ENCODE measurements around the gene GRB7. TPM values are rescaled to one million over a fixed set of nuclear protein-coding genes. Genes with fewer than 3 reads are reported as not detected.

The GRB7 gene
- total RNA-seq, 4 donors from 2014 or later: 0.51 to 14.3 (median 5.6) TPM

- no peak for DNase-seq
- intact Hi-C loops (cut with DNase I; ENCODE audit: low total_unique reads): no loop called here
- H3K4me3 ChIP-seq: no peak overlapping the region
- no peak overlapping the region for H3K27ac ChIP-seq
- no peaks in the 10 kb centered on the region for H3K36me3 ChIP-seq
- TF ChIP-seq CTCF (IDR thresholded peaks at IDR 0.05) (no peak), POLR2A (IDR thresholded peaks at IDR 0.05) (no peak)
- no peaks in the 10 kb centered on the region for H3K27me3 ChIP-seq
- no peaks in the 10 kb centered on the region for H3K9me3 ChIP-seq
- no peaks in the 10 kb centered on the region for H3K4me1 ChIP-seq
Measured at GRCh38 chr17:39775031-39775430, 37.3 kb downstream of the GRB7 start.

GRCh38 chr17:39776252-39776651 lies 38.5 kb downstream of the GRB7 start:
- TF ChIP-seq POLR2A (IDR thresholded peaks at IDR 0.05) (no peak), CTCF (IDR thresholded peaks at IDR 0.05) (no peak)
- H3K9me3 ChIP-seq: no peaks in the 10 kb centered on the region
- no peaks in the 10 kb centered on the region for H3K27me3 ChIP-seq
- H3K4me1 ChIP-seq: no peaks in the 10 kb centered on the region
- DNase-seq: no peak
- intact Hi-C loops (cut with DNase I; ENCODE audit: low total_unique reads): no loop called here
- H3K4me3 ChIP-seq: no peak overlapping the region
- H3K36me3 ChIP-seq: no peaks in the 10 kb centered on the region
- no peak overlapping the region for H3K27ac ChIP-seq

GRCh38 chr17:39777534-39778365 lies 40.0 kb downstream of the GRB7 start:
- DNase-seq: no peak
- no peaks in the 10 kb centered on the region for H3K27me3 ChIP-seq
- H3K27ac ChIP-seq: no peak overlapping the region
- no peaks in the 10 kb centered on the region for H3K36me3 ChIP-seq
- H3K4me3 ChIP-seq: no peak overlapping the region
- H3K4me1 ChIP-seq: no peaks in the 10 kb centered on the region
- TF ChIP-seq CTCF (IDR thresholded peaks at IDR 0.05) (no peak), POLR2A (IDR thresholded peaks at IDR 0.05) (no peak)
- intact Hi-C loops (cut with DNase I; ENCODE audit: low total_unique reads): no loop called here
- no peaks in the 10 kb centered on the region for H3K9me3 ChIP-seq

GRCh38 chr17:39781031-39781860 lies 43.5 kb downstream of the GRB7 start:
- TF ChIP-seq POLR2A (IDR thresholded peaks at IDR 0.05) (no peak), CTCF (IDR thresholded peaks at IDR 0.05) (no peak)
- Histone ChIP-seq H3K4me3 (no peak overlapping the region), H3K27ac (no peak overlapping the region), H3K27me3 (no peaks in the 10 kb centered on the region), H3K9me3 (no peaks in the 10 kb centered on the region), H3K4me1 (no peaks in the 10 kb centered on the region), H3K36me3 (no peaks in the 10 kb centered on the region)
- intact Hi-C loops (cut with DNase I; ENCODE audit: low total_unique reads): no loop called here
- no peak for DNase-seq

- DNase-seq: no peak
- Histone ChIP-seq H3K4me1 (no peaks in the 10 kb centered on the region), H3K27me3 (no peaks in the 10 kb centered on the region), H3K27ac (no peak overlapping the region), H3K4me3 (no peak overlapping the region), H3K9me3 (no peaks in the 10 kb centered on the region), H3K36me3 (no peaks in the 10 kb centered on the region)
- TF ChIP-seq POLR2A (IDR thresholded peaks at IDR 0.05) (no peak), CTCF (IDR thresholded peaks at IDR 0.05) (no peak)
- intact Hi-C loops (cut with DNase I; ENCODE audit: low total_unique reads): no loop called here
Measured at GRCh38 chr17:39781861-39782213, 44.1 kb downstream of the GRB7 start.

Data from uterus (tissue), 4 donors.